ENCODE data around the gene SPATS1.

The SPATS1 gene

DNA sequence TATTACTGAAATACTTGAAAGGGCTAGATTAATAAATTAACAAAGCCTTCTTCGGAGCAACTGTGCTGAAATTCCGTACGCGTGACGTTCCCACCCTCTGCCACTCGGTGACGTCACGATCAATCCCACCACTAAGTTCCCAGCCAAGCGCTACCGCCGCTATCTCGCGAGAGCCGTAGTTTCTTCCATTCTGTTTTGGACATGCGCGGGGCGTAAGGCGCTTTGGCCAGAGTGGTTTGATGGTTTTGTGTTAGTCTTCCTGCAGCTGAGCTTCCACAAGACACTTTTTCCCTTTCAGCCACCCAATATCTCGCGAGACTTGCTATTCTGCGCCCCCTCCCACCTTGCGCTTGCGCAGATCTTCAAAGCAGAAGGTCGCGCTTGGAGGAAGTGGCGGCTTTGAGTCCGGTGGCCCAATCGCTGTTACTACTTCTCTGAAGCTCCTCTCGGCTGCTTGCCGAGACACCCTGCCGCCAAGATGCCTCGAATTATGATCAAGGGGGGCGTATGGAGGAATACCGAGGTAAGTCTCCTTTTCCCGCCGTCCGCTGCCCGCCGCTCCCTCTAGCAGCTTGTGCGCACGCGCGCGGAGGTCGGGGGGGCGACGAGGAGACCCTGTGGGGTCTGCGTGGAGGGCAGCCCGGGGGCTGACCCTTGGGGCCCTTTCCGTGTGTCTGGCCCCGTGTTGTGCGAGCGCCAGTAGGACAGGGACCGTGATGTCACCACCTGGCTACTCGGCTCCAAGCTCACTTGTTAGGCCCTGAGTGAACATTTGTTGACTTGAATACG is 45.1 kb downstream of the SPATS1 start, which contains the start of gene CDC5L:
Gene CDC5L (plus strand): TSS at position 361 of the 789 bp plus-strand sequence. CDS start 118 bp downstream, at position 479.
- DNase-seq: peak; percentile 61 to 97 (median 88)

GRCh38 chr6:44388135-44388487 is 45.7 kb downstream of the SPATS1 start:
- DNase-seq: peak in 1 of 51 donors; percentile 34

DNA sequence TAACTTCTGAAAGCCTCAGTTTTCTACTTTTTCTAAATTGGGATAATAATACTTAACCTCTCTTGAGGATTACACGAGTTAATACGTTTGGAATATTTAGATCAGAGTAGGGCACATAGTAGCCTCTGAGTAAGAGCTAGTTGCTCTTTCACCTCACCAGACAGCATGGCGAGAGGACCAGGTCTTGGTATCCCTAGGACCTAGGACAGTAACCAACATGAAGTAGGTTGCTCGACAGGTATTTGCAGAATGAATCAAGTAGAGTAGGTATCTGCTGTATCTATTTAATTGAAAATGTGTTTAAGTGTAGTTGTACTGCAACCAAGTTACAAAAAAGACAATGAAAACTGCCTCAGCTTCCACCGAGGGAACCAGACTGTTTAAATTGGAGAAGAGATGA is 46.4 kb downstream of the SPATS1 start:
- DNase-seq: no peak

DNA sequence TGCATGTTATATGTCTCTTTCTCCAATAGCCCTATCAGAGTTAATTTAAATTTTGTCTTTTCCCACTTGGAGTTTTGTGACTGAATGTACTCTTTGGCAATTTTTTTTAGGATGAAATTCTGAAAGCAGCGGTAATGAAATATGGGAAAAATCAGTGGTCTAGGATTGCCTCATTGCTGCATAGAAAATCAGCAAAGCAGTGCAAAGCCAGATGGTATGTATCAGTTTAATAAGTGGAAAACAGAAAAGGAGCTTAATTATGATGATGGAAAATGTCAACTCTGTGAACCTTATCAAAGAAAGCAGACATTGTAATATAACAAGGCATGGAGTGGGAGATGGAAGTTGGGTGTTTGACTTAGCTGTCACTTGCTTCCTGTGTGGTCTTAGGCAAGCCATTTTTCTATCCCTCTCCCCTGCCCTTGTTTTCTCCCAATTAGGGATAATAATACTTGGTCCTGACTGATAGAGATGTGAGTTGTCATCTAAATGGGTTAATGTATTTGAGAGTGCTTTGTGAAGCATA is 47.8 kb downstream of the SPATS1 start:
- no peak for DNase-seq

Data from hypothalamus (tissue), 51 donors.